ENCODE measurements around the gene DCBLD2.

The DCBLD2 gene

DNA sequence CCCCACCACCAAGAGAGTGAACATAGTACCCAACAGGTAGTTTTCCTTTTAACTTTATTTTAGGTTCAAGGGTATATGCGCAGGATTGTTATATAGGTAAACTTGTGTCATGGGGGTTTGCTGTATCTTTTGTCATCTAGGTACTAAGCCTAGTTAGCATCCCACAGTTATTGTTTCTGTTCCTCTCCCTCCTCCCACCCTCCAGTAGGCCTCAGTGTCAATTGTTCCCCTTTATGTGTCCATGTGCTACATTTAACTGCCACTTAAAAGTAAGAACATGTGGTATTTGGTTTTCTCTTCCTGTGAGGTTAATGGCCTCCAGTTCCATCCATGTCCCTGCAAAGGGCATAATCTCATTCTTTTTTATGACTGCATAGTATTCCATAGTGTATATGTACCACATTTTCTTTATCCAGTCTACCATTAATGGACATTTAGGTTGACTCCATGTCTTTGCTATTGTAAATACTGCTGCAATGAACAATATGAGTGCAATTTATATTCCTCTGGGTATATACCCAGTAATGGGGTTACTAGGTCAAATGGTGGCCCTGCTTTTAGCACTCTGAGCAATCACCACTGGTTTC lies 72.2 kb downstream of the DCBLD2 start:
- no peak for DNase-seq (ENCODE audit: low read depth)

DNA sequence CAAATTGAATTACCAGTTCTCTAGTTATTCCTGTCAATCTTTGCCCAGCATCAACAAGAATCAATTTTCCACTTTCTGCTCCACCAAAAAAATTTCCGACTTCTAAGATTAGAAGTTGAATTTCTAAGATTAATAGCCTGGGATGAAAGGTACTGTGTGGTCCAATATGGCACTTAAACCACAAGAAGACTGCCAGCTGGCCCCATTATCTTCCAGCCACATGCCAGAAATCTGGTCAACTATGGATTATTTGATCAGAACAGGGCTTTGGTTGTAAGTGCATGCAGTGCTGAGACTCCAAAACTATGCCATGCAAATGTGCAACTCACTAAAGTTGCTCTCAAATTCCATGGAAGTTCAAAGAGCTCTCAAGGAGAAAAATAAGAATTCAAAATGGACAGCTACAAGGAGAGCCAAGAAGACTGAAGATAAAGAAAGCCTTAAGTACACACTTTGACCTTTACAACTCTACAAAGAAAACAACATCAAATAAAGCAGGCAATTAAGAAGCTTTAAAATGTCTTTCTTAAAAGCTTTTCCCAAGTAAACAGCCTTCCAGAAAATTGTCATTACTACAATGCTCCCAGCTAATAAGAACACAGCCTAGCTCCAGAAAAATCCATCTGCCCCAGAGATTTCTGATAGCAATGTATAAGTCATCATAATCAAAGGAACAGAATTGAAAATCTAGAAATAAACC lies 74.1 kb downstream of the DCBLD2 start:
- no peak for DNase-seq (ENCODE audit: low read depth)

DNA sequence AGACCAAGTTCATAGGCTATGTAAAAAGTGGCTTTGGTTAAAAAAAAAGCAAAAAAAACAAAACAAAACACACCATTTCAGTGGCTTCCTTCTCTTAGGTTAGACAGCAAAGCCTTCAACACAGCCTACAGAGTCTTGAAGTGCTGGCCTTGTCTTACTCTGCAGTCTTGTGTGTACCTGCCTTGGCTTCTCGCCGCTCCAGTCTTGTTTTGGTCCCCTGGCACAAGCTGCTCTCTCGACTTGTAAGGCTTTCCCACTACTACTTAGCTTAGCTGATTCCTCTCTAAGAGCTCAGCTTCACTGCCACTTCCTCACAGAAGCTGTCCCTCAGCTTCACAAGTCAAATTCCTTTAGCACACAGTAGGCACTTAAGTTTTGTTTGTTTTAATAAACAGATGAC lies 75.4 kb downstream of the DCBLD2 start:
- no peak for DNase-seq (ENCODE audit: low read depth)

DNA sequence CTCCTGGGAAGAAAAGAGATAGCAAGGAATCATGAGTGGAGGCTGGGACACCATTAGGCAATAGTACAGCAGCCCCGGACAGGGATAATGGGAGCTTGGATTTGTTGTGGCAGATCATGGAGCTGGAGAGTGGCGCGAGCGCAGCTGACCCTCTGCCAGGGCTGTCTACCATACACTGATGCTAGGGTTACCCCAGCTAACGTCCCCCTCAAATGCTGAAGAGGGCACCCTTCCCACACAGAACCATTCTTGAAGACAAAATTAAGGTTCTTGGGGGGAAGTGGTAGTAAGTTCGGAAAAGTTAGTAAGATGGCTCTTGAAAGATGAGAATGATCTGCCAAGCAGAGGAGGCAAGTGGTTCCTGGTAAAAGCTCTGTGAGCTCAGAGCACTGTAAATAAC lies 77.2 kb downstream of the DCBLD2 start:
- no peak for DNase-seq (ENCODE audit: low read depth)

DNA sequence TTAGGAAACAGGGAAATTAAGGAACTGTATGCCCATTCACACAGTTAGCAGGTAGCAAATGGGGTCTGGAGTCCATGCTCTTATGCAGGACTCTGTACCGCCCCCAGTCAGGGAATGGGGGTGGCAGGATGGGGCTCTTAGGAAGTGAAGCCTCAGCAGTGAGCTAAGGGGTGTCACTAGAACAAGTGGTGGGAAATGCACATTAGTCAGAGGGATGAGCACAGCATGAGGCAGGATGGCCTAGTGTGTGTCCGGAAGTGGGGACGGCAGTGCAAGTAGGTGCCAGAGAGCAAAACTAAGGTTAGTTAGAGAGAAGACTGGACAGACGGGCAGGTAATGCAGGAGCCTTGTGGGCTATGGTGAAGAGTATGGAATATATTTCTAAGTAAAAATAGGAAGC lies 77.7 kb downstream of the DCBLD2 start:
- DNase-seq (ENCODE audit: low read depth), result no peak

DNA sequence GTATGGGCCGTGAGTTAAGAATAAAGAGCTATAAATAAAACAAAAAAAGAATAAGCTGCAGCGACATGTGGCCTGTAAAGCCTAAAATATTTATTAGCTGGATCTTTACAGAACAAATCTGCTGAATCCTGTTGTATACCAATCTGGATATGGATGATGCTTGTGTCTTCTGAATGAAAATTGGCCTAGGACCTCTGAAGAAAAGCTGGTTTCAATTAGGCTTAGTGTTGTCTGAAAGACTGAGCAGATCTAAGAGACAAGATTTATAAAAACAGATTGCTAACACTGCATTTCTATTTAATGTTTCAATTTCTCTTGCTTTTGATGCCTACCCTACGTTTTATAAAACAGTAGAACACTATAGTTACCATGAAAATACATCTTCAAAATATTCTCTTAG lies 80.4 kb downstream of the DCBLD2 start:
- no peak for DNase-seq (ENCODE audit: low read depth)

DNA sequence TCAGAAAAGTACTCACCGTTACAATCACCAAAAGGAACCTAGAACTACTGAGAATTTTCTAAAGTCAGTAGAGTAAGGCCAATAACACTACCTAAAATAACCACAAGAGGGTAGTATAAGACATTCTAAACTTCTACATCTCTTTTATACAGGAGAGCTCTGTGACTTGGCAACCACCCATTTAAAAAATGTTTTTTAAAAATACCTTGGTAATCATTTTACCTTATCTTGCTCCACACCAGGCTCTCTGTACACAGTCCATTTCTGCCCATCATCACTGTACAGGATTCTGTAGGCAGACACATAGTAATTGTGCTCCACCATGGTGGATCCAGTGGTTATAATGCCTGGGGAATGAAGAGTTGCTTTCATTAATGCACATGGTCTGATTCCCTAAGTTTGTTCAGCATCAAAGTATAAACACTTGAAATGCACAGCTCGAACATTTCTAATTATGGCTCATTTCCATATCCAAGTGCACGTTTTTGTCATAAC lies 83.9 kb downstream of the DCBLD2 start:
- DNase-seq (ENCODE audit: low read depth), result no peak

DNA sequence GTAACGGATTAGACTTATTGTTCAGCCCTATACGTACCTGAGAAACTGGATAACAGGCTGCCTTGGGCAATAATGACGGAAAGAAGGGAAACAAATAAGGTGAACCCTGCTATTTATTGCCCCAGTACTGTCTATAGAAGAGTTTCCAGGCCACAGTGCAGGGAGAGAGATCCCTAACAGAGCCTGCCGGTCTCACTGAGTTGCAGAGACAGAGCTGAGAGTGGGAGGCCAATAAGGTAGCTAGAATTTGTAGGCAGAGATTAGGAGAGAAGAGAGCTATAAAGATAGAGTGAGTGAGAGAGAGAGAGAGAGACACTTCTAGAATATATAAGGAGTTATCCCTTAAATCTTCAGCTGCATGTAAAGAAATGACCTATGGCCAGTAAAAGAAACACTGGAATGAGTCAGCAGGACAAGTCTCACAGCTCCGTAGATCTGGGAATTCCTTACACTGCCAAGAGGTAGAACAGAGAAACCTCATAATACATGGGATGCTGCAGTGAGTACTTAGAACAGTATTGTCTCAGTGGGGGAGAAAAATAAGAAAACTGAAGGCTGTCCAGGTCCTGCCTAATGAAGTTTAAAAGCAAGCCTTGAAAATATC lies 86.6 kb downstream of the DCBLD2 start:
- no peak for DNase-seq (ENCODE audit: low read depth)

DNA sequence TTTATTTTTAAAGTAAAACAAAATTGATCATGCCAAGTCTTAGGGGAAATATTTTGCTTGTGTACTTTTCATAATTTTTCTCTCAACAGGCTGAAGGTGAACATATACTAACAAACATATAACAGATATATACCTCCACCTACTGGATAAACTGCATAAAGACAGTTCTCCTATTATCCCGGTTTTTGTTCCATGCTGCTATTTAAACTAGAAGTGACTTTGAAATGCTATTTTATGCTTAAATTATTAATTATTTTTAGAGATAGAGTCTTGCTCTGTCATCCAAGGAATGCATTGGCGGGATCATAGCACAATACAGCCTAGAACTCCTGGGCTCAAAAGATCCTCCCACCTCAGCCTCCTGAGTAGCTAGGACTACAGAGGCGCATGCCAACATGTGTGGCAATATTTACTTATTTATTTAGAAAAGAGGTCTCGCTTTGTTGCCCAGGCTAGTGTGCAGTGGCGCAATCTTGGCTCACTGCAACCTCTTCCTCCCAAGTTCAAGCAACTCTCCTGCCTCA lies 88.6 kb downstream of the DCBLD2 start:
- DNase-seq (ENCODE audit: low read depth), result no peak

DNA sequence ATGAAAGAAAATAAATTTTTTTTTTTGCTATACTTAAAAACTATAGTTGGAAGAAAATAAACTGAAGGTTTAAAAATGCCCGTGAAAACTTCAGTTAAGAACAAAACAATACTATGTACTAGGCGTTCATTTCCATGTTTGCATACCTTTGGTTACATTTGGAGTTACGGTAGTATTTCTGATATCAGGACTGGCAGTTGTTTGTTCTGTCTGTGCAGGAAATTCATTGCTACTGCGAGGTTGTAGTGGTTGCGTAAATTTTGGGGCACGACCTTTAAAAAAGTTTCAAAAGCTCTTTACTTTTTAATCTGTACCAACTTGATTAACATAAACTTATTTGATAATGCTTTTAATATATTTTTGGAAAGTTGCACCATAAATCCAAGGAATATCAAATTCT lies 90.4 kb downstream of the DCBLD2 start:
- no peak for DNase-seq (ENCODE audit: low read depth)

DNA sequence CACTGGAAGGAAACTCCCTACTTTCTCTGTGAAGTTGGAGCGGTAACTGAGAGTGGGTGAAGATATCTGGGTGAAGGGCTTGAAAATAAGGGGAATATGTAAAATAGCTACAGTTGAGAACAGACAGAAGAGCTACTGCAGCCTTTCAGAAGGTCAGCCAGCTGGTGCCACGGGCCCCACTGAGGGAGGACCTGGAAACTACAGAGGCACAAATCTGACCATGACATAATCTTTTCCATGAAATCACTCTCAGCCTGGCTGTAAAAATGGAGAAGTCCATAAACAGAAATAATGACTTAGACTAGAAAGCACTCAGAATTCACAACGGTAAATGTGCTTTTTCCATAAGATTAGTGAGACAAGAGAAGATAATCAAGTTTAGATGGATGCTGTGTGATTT lies 91.9 kb downstream of the DCBLD2 start:
- no peak for DNase-seq (ENCODE audit: low read depth)

DNA sequence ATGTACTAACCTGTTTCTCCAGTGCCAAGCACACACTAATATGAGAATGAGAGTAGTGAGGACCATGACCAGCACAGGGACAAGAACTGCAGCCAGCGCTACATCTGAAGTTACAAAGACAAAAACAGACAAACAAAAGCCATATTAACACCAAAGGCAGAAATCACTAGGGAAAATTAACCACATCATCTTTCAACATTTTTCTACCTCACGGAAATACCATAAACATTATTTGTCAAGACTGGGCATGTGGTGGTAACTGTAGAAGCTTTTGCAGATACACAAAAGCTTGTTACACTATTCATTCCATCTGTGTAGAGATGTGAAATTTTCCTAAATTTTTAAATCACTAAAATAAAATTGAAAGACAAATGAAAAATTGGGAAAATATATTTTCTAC lies 93.4 kb downstream of the DCBLD2 start:
- no peak for DNase-seq (ENCODE audit: low read depth)

DNA sequence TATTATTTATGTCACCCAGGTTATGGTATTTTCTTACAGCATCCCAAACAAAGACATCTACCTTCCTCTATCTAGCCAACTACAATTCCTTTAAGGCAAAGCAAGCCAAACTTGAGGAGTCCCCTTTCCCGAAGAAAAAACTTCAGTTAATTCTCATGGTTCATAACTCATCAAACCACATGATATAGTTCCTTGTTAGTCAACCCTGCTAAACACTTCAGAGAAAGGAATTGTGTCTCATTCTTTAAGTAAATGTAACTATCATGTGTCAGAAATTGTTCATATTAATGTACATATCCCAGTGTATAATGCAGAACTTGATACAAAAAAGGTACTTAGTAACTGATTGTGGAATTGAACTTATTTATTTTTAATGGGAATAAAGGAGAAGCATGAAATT lies 93.9 kb downstream of the DCBLD2 start:
- DNase-seq (ENCODE audit: low read depth), result no peak

DNA sequence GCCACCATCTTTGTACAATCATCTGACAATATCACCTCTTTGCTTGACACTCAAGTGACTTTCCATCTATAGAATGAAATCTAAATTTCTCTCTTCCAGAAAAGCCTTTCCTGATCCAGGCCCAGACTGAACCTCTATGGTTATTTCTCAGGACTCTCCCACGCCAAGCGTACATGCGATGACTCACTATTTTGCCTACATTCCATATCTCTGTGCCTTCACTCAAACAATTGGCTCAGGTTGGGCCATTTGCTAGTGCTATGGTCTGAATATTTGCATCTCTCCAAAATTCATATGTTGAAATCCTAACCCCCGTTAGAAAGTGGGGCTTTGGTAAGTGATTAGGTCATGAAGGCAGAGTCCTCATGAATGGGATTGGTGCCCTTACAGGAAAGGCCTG lies 94.5 kb downstream of the DCBLD2 start:
- DNase-seq (ENCODE audit: low read depth), result no peak

DNA sequence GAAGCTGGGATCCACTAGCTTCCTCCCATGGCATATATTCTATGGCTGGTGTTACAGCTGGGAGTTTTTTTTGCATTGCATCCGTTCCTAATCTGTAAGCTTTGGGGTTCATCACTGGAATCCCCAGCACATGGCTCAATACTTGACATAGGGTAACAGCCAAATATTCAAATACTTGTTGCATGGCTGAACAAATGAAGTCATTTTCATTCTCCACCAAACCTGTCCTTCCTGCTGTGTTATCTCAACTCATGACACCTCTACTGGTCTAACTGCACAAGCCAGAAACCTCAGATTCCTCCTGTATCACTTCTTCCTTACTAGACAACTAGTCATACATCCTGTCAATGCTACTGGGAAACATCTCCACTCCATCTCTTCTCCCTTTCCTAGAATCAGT lies 95.0 kb downstream of the DCBLD2 start:
- no peak for DNase-seq (ENCODE audit: low read depth)

DNA sequence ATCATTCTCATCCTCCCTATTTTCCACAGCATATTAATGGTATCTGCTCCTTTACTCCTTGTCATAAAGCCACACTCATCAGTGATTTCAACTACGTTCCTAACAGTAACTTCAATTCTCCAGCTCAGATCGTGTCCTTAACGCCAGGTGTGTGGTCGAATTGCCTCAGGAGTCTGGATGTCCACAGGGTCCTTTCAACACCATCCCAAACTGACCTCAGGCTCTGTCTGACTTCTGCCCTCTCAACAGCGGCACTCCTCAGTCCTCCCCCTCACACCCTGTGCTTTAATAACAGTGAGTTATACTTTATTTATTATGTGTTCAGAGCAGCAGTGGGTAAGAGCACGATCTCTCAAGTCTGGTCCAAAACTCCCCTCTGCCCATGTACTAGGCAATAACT lies 95.9 kb downstream of the DCBLD2 start:
- DNase-seq (ENCODE audit: low read depth), result no peak

DNA sequence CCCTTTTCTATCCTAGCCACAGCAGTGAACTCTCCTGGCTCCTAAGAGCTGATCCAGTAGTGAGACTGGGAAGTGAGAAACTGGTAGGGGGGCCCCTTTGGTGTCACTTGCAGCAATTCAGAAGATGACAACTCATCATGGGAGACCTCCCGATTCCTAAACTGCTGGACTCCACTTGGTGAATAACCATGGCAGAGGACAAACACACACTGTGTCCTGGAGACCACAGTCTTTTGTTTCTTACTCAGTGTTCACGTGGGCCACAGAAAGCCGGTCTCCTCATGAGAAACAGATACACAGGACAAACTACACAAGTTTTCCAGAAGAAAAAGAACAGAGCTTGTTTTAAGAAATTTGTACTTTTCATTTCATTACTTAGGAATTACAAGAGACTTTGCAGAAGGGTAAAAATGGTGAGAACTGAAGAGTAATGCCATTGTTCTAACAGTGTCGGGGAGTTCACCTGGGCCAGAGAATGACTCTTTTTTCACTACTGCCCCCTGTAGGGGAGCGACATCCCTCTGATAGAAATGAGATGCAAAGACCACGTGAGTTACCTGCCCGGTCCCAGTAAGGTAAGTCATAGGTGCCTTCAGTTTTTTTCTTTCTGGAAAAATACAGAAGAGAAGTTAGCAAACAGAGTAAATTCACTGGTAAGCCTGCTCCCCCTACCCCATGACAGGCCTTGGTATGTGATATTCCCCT lies 100.3 kb downstream of the DCBLD2 start:
- no peak for DNase-seq (ENCODE audit: low read depth)

DNA sequence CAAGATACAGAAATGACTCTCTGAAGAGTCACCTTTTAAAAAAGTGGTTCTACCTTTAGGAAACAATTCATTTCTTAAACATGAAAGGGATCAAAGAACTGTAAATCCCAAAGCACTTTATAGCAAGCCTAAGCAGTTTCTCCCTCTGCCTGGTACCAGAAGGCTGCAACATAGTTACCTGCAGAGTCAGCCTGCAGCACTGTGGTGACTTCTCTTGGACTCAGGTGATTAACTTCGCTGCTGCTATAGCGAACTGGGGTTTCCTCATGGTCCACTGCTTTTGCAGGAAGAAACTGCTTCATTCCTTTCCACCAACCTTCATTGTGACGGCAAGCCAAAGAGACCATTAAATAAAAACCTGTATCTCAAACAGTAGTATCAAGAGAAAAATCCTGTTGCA lies 101.1 kb downstream of the DCBLD2 start:
- DNase-seq (ENCODE audit: low read depth), result no peak

DNA sequence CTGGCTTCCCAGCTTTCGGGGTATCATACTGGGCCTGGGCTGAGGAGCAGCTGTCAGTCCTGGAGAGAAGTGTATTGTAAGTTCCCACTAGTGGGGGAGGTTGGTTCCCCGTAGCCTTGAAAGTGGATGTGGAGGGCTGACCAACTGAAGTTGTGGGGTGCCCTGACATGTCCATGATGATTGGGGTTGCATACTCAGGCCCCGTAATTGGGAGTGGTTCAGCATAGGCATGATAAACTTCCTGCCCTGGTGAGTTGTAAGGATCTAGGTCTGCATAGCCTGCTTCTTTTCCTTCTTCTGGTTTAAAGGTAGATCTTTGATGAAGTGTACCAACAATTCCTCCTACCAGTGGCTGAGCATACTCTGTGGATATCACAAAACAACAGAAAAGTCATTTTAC lies 102.0 kb downstream of the DCBLD2 start:
- no peak for DNase-seq (ENCODE audit: low read depth)

DNA sequence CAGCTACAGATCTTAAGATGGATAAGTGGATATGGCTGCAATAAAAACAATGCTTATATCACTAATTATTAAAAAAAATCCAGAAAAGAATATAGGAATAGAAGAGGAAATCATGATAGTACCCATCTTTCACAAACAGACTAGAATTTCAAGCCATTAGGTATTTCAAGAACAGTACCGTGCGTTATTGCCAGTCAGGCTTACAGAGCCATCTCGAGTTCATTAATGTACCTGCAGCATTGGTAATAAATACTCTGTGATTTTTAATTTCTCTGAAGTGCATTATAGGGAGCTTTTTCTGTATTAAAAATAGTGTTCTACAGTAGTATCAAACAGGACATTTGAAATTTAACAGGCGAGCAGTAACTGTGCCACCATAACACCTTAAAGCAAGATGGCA lies 102.7 kb downstream of the DCBLD2 start:
- DNase-seq (ENCODE audit: low read depth), result no peak

DNA sequence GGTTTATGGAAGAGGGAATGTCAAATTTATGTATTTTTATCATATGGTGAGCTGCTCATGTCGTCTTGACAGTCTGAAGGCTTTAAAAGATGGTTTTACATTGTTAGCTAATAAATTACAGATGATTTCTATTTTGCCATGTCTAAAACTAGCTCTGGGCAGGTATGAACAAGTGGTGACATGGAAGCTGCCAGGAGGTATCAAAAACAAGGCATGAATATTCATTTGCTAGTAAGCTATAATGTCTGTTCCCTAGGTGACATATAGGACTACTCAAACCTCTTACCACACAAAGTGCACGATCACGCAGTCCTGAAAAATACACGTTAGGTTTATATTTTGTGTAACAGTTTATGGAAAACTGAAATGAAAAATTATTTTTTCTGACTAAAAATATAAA lies 103.6 kb downstream of the DCBLD2 start:
- no peak for DNase-seq (ENCODE audit: low read depth)

DNA sequence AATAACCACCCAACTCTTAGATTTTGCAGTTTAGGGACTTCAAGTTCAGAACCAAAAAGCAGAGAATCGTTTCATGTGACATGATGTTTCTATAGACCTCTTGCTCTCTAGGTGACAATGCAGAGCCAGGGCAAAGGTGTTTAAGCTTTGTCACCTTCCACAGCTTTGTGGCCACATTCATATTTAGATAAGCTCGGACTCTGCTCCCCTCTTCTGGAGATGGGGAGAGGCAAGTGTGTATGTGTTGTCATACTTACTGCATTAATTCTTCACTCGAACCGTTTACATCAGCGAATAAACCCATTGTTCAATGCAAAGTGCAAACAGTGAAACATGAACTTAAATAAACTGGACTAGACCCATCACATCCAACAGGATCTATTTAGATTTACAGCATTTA lies 105.2 kb downstream of the DCBLD2 start:
- DNase-seq (ENCODE audit: low read depth), result no peak

DNA sequence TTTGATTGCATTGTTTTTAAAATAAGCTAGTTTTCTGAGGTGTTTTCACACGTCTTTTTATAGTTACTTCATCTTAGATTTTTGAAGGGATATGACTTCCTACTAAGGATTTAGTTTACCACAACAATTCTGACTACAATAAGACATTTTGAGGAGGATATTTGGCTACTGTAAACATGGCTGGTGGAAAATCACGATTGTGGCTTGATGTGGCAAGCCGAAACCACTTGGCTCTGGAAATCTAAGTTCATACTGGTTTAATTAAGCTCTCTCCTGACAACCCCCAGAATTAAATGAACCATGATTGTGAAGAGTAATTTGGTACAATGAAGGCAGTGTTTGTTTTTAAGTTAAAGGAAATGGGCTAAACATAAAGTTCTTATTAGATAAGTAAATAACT lies 107.5 kb downstream of the DCBLD2 start:
- DNase-seq (ENCODE audit: low read depth), result no peak
